ENCODE data around the gene USP22.

DNA sequence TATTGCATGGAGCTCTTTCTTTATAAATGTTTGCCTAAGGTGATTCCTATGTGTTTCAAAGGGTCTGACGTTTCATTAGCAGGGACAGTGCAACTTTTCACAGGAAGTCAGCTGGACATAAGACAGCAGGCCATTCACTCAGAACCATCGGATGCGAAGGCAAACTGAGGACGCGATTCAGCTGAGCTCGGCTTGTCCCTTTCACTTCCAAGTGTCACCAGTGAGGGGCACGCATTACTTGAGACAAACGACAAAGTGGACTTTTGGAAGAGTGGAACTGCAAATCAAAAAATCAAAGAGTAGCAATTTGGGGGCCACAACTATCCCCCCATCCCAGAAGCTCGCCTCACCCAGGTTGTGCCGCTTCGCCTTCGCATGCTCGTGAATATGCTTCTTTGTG lies 14.6 kb downstream of the USP22 start:
- TF ChIP-seq, protein P1, sequence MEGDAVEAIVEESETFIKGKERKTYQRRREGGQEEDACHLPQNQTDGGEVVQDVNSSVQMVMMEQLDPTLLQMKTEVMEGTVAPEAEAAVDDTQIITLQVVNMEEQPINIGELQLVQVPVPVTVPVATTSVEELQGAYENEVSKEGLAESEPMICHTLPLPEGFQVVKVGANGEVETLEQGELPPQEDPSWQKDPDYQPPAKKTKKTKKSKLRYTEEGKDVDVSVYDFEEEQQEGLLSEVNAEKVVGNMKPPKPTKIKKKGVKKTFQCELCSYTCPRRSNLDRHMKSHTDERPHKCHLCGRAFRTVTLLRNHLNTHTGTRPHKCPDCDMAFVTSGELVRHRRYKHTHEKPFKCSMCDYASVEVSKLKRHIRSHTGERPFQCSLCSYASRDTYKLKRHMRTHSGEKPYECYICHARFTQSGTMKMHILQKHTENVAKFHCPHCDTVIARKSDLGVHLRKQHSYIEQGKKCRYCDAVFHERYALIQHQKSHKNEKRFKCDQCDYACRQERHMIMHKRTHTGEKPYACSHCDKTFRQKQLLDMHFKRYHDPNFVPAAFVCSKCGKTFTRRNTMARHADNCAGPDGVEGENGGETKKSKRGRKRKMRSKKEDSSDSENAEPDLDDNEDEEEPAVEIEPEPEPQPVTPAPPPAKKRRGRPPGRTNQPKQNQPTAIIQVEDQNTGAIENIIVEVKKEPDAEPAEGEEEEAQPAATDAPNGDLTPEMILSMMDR (IDR thresholded peaks at IDR 0.05 in 2 of 3, conservative IDR thresholded peaks at IDR 0.05 in 1 of 3; ENCODE audit: control insufficient read depth in 2 of 3, extremely low read depth in 1 of 3, insufficient read depth in 1 of 3, low read depth in 3 of 3, low read length in 3 of 3): no peak
- no peak for TF ChIP-seq TARDBP (IDR thresholded peaks at IDR 0.05; ENCODE audit: borderline replicate concordance)
- TF ChIP-seq NKRF (conservative IDR thresholded peaks at IDR 0.05): no peak
- no peak for TF ChIP-seq ESRRA (IDR thresholded peaks at IDR 0.05; ENCODE audit: low read length)
